Subcutaneous abdominal adipose tissue (tissue), 5 donors: ENCODE measurements around the gene TTLL10.

Experiments
- H3K27ac ChIP-seq: one replicate; pipeline ENCODE4 v1.7.0; 2013; ENCODE audit warnings: low read depth, mild to moderate bottlenecking, inconsistent platforms, low read length, moderate library complexity
- H3K27me3 ChIP-seq, 5 donors: one replicate each; pipeline ENCODE4 v1.7.0; 2013; ENCODE audit warnings: low read length in 5 of 5, inconsistent platforms in 1 of 5; ENCODE audit not compliant: control insufficient read depth in 5 of 5, insufficient read depth in 4 of 5
- H3K36me3 ChIP-seq, 5 donors: one replicate each; pipeline ENCODE4 v1.7.0; 2013; ENCODE audit warnings: low read length in 5 of 5; ENCODE audit not compliant: control insufficient read depth in 5 of 5, insufficient read depth in 5 of 5
- H3K4me1 ChIP-seq, 5 donors: one replicate each; pipeline ENCODE4 v1.7.0; 2013; ENCODE audit warnings: low read length in 5 of 5, mild to moderate bottlenecking in 3 of 5, moderate library complexity in 1 of 5; ENCODE audit not compliant: control insufficient read depth in 5 of 5, insufficient read depth in 5 of 5
- H3K4me3 ChIP-seq, 5 donors: one replicate each; pipeline ENCODE4 v1.7.0; 2013; ENCODE audit warnings: low read length in 5 of 5, low read depth in 1 of 5
- H3K9ac ChIP-seq, 5 donors: one replicate each; pipeline ENCODE4 v1.7.0; 2013; ENCODE audit warnings: low read length in 5 of 5, mild to moderate bottlenecking in 4 of 5, moderate library complexity in 3 of 5
- H3K9me3 ChIP-seq, 5 donors: one replicate each; pipeline ENCODE4 v1.7.0; 2013; ENCODE audit warnings: low read length in 5 of 5; ENCODE audit not compliant: control insufficient read depth in 5 of 5
- donor health status: healthy.
- donor health status: healthy.
- donor health status: healthy.
- donor health status: healthy.
- donor health status: healthy.

Gene TTLL10

GRCh38 chr1:1198423-1199140, 24.9 kb downstream of the TTLL10 start:
- Histone ChIP-seq H3K9ac (no peak overlapping the region), H3K4me1 (peaks cover 0 to 12% (median 0%) of the 10 kb centered on the region in 5 donors), H3K27ac (no peak overlapping the region), H3K36me3 (no peaks in the 10 kb centered on the region), H3K9me3 (peaks cover 2 to 13% (median 11%) of the 10 kb centered on the region in 5 donors), H3K4me3 (no peak overlapping the region), H3K27me3 (peaks cover 3 to 15% (median 7%) of the 10 kb centered on the region in 5 donors)

- peaks cover 0 to 12% (median 0%) of the 10 kb centered on the region in 5 donors for H3K4me1 ChIP-seq
- H3K9ac ChIP-seq: no peak overlapping the region
- H3K4me3 ChIP-seq: no peak overlapping the region
- H3K9me3 ChIP-seq: peaks cover 2 to 10% (median 9%) of the 10 kb centered on the region in 5 donors
- H3K27me3 ChIP-seq: peaks cover 7 to 18% (median 11%) of the 10 kb centered on the region in 5 donors
- H3K36me3 ChIP-seq: no peaks in the 10 kb centered on the region
- H3K27ac ChIP-seq: no peak overlapping the region
Observed at GRCh38 chr1:1199141-1199960, 25.7 kb downstream of the TTLL10 start.

- H3K4me1 ChIP-seq: peaks cover 0 to 12% (median 0%) of the 10 kb centered on the region in 5 donors
- peaks cover 9 to 24% (median 16%) of the 10 kb centered on the region in 5 donors for H3K27me3 ChIP-seq
- peak overlapping the region in 2 of 5 donors; percentile 44 to 45 for H3K4me3 ChIP-seq
- peak overlapping the region in 1 of 5 donors; percentile 14 for H3K9ac ChIP-seq
- no peaks in the 10 kb centered on the region for H3K36me3 ChIP-seq
- H3K27ac ChIP-seq: no peak overlapping the region
- peaks cover 0 to 5% (median 2%) of the 10 kb centered on the region in 5 donors for H3K9me3 ChIP-seq
Observed at GRCh38 chr1:1199961-1200875, 26.5 kb downstream of the TTLL10 start.

GRCh38 chr1:1200876-1201810, 27.5 kb downstream of the TTLL10 start:
- H3K27me3 ChIP-seq: peaks cover 17 to 32% (median 26%) of the 10 kb centered on the region in 5 donors
- H3K9me3 ChIP-seq: peaks cover 0 to 5% (median 0%) of the 10 kb centered on the region in 5 donors
- H3K4me3 ChIP-seq: peak overlapping the region in 2 of 5 donors; percentile 44 to 45
- H3K9ac ChIP-seq: peak overlapping the region in 1 of 5 donors; percentile 14
- H3K4me1 ChIP-seq: peaks cover 0 to 19% (median 7%) of the 10 kb centered on the region in 5 donors
- H3K27ac ChIP-seq: no peak overlapping the region
- H3K36me3 ChIP-seq: no peaks in the 10 kb centered on the region

GRCh38 chr1:1202831-1203560, 29.3 kb downstream of the TTLL10 start:
- Histone ChIP-seq H3K4me3 (no peak overlapping the region), H3K4me1 (peaks cover 0 to 30% (median 20%) of the 10 kb centered on the region in 5 donors), H3K9me3 (no peaks in the 10 kb centered on the region), H3K27me3 (peaks cover 26 to 42% (median 38%) of the 10 kb centered on the region in 5 donors), H3K27ac (no peak overlapping the region), H3K9ac (no peak overlapping the region), H3K36me3 (no peaks in the 10 kb centered on the region)

GRCh38 chr1:1203561-1204424, 30.1 kb downstream of the TTLL10 start:
- Histone ChIP-seq H3K9ac (no peak overlapping the region), H3K4me1 (peaks cover 0 to 37% (median 28%) of the 10 kb centered on the region in 5 donors), H3K4me3 (no peak overlapping the region), H3K27me3 (peaks cover 28 to 42% (median 38%) of the 10 kb centered on the region in 5 donors), H3K9me3 (no peaks in the 10 kb centered on the region), H3K27ac (no peak overlapping the region), H3K36me3 (no peaks in the 10 kb centered on the region)

GRCh38 chr1:1204425-1204920, 30.8 kb downstream of the TTLL10 start:
- peaks cover 28 to 40% (median 39%) of the 10 kb centered on the region in 5 donors for H3K27me3 ChIP-seq
- no peak overlapping the region for H3K9ac ChIP-seq
- H3K4me3 ChIP-seq: no peak overlapping the region
- H3K9me3 ChIP-seq: no peaks in the 10 kb centered on the region
- H3K4me1 ChIP-seq: peaks cover 0 to 42% (median 30%) of the 10 kb centered on the region in 5 donors
- no peak overlapping the region for H3K27ac ChIP-seq
- no peaks in the 10 kb centered on the region for H3K36me3 ChIP-seq
